Muscle layer of duodenum (tissue), 2 donors: ENCODE results near the gene NAV2.

Experiments used
- H3K27ac ChIP-seq: one replicate; pipeline ENCODE4 v1.7.0; 2013; ENCODE audit warnings: mild to moderate bottlenecking, low read length
- H3K27me3 ChIP-seq: one replicate; pipeline ENCODE4 v1.7.0; 2013; ENCODE audit warnings: low read depth, mild to moderate bottlenecking, control low read depth, low read length
- H3K36me3 ChIP-seq, 2 donors: one replicate each; pipeline ENCODE4 v1.7.0; 2013; ENCODE audit warnings: low read length in 2 of 2, control low read depth in 1 of 2, mild to moderate bottlenecking in 1 of 2; ENCODE audit not compliant: insufficient read depth in 2 of 2, control insufficient read depth in 1 of 2
- H3K4me1 ChIP-seq, 2 donors: one replicate each; pipeline ENCODE4 v1.7.0; 2013; ENCODE audit warnings: low read length in 2 of 2, mild to moderate bottlenecking in 2 of 2, control low read depth in 1 of 2, moderate library complexity in 1 of 2; ENCODE audit not compliant: insufficient read depth in 2 of 2, control insufficient read depth in 1 of 2
- H3K4me3 ChIP-seq, 2 donors: one replicate each; pipeline ENCODE4 v1.7.0; 2013; ENCODE audit warnings: low read length in 2 of 2, low read depth in 1 of 2, mild to moderate bottlenecking in 1 of 2
- H3K9me3 ChIP-seq, 2 donors: one replicate each; pipeline ENCODE4 v1.7.0; 2013; ENCODE audit warnings: low read length in 2 of 2, control low read depth in 1 of 2, mild to moderate bottlenecking in 1 of 2; ENCODE audit not compliant: control insufficient read depth in 1 of 2
- donor health status: healthy.

Gene NAV2

DNA sequence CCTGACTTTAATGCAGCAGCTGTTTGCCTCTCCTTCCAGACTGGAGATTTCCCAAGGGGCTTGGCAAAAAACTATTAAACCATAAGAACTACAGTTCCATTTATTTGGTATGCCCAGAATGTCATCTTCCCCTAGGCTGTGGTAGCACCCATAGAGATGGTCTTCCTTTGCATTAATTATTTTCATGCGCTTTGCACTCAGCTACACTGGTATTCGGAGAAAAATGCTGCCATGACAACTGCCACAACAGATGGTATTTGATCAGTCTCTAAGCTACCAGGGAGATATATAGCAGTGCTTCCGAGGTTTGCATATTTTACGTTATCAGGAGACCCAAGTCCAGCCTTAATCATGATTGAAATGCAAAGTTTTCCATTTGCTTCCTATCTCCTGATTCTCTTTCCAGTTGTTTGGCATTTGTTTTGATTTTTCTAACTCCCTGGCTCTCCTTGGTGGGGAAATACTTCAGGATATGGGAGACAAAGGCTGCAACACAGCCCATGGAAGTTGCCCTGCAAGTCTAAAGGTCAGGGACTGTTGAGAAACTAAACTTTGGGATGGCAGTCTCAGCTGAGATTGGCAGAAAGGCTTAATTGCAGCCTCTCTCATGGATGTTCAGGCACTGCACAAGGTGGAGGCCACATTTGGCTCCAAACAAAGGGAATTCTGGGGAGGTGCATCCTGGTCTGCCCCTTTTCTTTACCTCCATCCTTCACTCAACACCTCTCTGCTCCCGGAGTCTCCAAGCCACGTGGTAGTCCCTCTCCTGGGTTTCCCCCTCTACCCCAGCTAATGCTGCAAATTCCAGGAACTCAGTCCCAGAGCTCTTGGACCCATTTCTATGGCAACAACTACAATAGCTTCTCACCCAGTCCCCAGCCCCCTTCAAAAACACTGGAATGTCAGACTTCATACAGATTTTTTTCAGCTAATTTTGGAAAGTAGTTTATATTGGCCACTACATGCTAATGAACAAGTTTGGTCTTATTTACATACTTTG lies 151.8 kb downstream of the NAV2 start:
- H3K36me3 ChIP-seq, result no peaks in the 10 kb centered on the region
- H3K27ac ChIP-seq, result no peak overlapping the region
- peaks cover 13 to 40% of the 10 kb centered on the region in 2 donors for H3K4me1 ChIP-seq
- H3K4me3 ChIP-seq, result no peak overlapping the region
- no peaks in the 10 kb centered on the region for H3K9me3 ChIP-seq
- no peaks in the 10 kb centered on the region for H3K27me3 ChIP-seq

DNA sequence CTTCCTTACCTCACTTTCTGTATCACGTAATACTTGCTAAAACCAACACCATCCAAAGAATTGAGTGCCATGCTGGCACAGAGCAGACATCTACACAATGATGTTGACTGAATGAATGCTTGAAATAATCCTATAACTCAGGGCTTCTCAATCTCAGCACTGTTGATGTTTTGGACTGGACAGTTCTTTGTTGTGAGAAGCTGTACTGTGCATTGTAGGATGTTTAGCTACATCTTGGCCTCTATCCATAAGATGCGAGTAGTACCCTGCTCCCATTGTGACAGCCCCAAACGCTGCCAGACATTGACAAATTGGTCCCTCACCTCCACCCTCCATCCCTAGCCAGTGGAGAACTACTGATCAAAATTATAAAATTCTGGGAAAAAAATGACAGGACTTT lies 153.4 kb downstream of the NAV2 start:
- H3K27me3 ChIP-seq, result no peaks in the 10 kb centered on the region
- peaks cover 13 to 43% of the 10 kb centered on the region in 2 donors for H3K4me1 ChIP-seq
- H3K4me3 ChIP-seq, result no peak overlapping the region
- H3K27ac ChIP-seq, result no peak overlapping the region
- H3K9me3 ChIP-seq, result no peaks in the 10 kb centered on the region
- H3K36me3 ChIP-seq, result no peaks in the 10 kb centered on the region

DNA sequence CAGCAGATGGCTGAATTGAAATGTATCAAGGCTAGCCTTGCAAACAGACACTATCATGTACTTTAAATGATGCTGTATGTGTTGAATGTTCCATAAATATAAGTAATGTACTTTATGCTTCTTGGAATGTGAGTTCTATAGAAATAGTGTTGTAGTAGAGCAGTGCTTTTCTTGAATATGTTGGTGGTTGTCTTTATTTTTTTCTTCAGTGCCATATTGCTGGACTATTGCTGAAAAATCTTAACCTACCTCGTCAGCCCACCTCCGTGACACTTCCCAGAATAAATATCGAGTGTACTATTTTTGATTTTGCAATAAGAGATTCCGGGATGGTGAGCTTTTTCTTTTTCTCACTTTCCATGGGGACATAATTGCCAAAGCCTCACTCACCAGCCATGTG lies 153.9 kb downstream of the NAV2 start:
- H3K27ac ChIP-seq, result no peak overlapping the region
- peaks cover 13 to 43% of the 10 kb centered on the region in 2 donors for H3K4me1 ChIP-seq
- H3K27me3 ChIP-seq, result no peaks in the 10 kb centered on the region
- no peaks in the 10 kb centered on the region for H3K9me3 ChIP-seq
- no peak overlapping the region for H3K4me3 ChIP-seq
- no peaks in the 10 kb centered on the region for H3K36me3 ChIP-seq

DNA sequence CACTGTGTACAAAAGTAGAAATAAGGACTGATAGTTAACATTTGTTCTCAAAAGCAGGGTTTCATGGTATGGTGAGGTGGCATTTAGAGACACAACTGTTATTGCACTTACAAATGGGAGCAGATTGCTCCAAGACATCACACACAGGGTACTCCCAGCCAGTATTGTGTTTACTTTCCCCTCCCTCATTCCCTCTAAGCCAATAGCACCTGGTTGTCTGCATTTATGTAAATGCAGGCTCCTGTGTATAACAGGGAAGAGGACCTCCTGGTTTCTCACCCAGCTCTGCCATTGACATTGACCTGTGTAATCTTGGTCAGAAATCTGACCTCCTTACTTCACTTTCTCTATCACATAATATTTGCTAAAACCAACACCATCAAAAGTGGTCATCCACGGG lies 154.4 kb downstream of the NAV2 start:
- Histone ChIP-seq H3K4me3 (no peak overlapping the region), H3K4me1 (peaks cover 13 to 43% of the 10 kb centered on the region in 2 donors), H3K36me3 (no peaks in the 10 kb centered on the region), H3K27ac (no peak overlapping the region), H3K27me3 (no peaks in the 10 kb centered on the region), H3K9me3 (no peaks in the 10 kb centered on the region)

DNA sequence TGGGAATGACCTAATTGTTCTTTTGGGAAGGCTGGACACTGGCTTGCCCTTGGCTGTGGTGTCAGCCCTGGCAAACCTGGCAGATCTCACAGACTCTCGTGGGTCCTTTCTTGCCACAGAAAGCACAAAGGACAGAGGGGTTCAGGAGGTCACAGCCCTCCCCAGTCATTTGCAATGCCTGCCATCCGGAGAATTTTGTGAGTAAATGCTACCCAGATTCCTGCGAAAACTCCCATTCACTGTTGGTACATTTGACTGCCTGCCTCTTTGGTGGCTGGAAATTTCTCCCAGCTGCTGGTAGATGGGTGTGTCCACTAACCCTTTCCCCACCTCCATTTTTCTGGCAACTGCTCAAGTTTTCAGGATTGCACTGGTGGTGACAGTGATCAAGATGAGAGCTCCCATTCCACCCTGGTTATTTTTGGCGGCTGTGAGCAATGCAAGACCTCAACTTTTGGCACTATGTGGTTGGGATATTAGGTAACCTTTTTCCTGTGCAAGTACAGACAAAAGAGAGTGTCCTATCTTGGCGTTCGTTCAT lies 155.7 kb downstream of the NAV2 start:
- Histone ChIP-seq H3K27me3 (no peaks in the 10 kb centered on the region), H3K4me3 (no peak overlapping the region), H3K9me3 (no peaks in the 10 kb centered on the region), H3K27ac (no peak overlapping the region), H3K36me3 (no peaks in the 10 kb centered on the region), H3K4me1 (peaks cover 13 to 38% of the 10 kb centered on the region in 2 donors)

DNA sequence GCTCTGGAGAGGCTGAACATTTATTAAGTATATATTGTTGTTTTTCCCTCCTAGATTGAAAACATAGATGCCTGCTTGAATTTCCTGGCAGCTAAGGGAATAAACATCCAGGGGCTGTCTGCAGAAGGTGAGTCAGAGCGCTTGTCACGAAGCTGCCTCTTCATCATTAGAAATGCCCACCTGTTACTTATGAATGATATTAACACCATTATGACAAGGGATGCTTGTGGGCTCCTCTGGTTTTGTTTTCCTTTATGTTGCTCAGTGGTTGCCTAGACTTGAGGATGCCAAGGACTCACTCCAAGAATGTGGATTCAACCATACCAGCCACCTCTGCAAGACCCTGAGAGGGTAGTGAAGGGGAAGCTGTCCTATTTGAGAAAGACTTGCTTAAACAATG lies 156.2 kb downstream of the NAV2 start:
- Histone ChIP-seq H3K9me3 (no peaks in the 10 kb centered on the region), H3K27ac (no peak overlapping the region), H3K4me3 (no peak overlapping the region), H3K4me1 (peaks cover 10 to 34% of the 10 kb centered on the region in 2 donors), H3K27me3 (no peaks in the 10 kb centered on the region), H3K36me3 (no peaks in the 10 kb centered on the region)

DNA sequence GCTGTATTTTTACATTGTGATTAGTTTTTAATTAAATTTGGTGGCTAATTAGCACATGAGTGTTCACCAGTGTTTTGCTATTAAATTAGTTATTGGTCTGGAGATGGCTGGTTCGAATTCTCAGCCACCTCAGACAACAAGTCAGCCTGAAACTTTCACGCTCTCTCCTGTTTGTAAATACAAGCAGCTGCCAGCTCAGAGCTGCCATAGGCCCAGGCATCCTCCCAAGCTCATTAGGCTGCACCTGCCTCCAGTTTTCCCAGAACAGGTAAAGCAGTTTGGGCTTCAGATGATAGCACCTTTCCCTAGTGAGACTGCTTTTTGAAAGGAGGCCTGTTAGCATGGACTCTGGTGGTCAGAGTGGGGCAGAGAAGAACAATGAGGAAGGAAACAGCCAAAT lies 156.8 kb downstream of the NAV2 start:
- H3K9me3 ChIP-seq, result no peaks in the 10 kb centered on the region
- peaks cover 4 to 28% of the 10 kb centered on the region in 2 donors for H3K4me1 ChIP-seq
- H3K27me3 ChIP-seq, result no peaks in the 10 kb centered on the region
- H3K4me3 ChIP-seq, result no peak overlapping the region
- H3K36me3 ChIP-seq, result no peaks in the 10 kb centered on the region
- no peak overlapping the region for H3K27ac ChIP-seq

DNA sequence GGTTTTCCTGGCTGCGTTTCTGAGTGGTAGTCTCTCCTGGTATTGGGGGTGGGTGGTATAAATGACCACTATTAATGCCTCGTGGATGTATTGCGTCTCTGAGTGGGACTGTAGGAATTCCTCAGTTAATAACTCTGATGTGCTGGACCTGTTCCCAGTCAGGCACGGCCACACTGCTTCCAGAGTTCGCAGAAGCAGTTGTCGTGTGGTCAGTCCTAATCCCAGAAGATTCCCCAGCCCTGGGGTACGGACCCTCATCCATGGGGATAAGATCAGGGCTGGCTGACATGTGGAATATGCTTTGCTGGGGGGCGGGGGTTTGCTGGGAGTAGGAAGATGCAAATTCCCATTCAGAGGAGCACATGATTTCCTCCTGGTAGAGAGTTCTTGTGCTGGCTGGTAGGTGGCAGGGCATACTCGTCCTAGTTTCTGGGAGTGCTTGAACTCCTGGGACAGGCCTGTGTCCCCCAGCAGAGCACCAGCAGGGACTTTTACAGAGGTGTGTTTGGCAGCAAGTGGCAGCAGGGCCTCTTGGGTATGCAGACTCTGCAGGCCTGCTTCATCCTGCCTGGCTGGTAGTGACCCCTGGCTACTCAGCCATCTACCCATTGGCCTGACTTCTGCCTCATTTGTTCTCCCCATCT lies 157.4 kb downstream of the NAV2 start:
- Histone ChIP-seq H3K4me3 (no peak overlapping the region), H3K36me3 (no peaks in the 10 kb centered on the region), H3K4me1 (peaks cover 0 to 22% of the 10 kb centered on the region in 2 donors), H3K27ac (no peak overlapping the region), H3K9me3 (no peaks in the 10 kb centered on the region), H3K27me3 (no peaks in the 10 kb centered on the region)

DNA sequence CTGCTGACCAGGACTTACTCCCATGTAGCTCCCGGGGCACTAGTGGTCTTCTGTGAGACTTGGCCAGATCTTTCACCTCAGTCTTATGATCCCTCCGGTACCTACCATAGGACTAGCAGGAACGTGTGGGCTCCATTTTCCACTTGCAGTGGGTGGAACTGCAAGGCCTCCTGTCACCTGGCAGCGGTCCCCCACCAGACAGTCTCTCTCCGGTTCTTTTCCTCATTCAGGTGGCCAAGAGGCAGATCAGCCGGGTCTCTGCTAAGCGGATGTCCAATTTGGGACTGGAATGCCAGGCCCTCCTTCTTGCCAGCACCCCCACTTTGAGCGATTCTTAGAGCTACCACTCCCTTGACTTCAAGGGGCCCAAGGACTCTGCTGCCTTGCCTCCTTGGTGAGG lies 158.9 kb downstream of the NAV2 start:
- Histone ChIP-seq H3K36me3 (no peaks in the 10 kb centered on the region), H3K4me3 (no peak overlapping the region), H3K27me3 (no peaks in the 10 kb centered on the region), H3K4me1 (peaks cover 0 to 12% of the 10 kb centered on the region in 2 donors), H3K27ac (no peak overlapping the region), H3K9me3 (no peaks in the 10 kb centered on the region)

DNA sequence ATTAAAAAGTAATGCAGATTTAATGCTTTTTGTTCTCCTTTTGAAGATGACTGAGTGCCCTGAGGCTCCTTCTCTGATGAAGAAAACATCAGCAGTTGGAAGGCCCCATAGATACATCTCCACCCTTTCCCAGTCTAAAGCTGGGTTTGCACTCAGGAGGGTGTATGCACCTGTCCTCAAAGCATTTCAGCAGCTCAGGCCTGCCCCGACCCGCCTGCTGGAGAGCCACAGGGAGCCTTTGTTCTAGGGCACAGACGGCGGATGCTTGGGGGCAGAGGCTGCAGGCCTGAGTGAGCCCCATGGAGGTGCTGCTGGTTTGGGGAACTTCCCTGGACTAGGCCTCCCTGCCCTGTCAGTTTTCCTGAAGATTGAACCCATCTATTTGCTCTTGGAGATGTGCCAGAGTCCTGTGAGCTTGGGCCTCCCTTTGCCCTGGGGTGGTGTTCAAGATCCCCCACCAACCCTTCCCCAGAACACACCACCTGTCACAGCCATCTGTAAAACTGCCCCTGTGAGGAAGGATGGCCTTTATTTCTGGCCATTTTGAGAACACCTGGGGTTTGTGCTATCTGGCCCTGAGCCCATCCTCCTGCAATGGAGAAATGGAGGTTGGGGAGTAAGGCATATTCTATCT lies 160.0 kb downstream of the NAV2 start:
- H3K36me3 ChIP-seq, result no peaks in the 10 kb centered on the region
- no peaks in the 10 kb centered on the region for H3K27me3 ChIP-seq
- H3K4me1 ChIP-seq, result peaks cover 0 to 12% of the 10 kb centered on the region in 2 donors
- H3K27ac ChIP-seq, result no peak overlapping the region
- H3K9me3 ChIP-seq, result no peaks in the 10 kb centered on the region
- H3K4me3 ChIP-seq, result no peak overlapping the region

DNA sequence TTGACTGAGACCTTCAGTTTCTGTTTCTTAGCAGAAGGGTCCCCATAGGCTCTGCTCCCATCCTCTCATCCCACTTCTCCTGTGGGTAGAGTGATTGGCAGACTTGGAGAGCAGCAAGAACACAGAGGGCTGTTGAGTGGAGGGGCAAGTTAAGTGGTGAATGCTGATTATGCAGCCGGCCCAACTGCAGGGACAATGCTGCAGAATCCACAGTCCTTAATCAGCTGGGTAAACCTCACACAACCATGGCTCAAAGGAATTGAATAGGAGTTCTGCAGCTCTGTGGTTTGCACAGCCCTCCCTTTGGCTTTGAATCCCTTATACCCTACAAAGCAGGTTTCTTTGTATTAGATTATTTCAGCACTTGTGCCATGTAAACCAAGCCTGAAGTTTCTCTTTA lies 161.1 kb downstream of the NAV2 start:
- H3K4me1 ChIP-seq, result peaks cover 0 to 13% of the 10 kb centered on the region in 2 donors
- H3K36me3 ChIP-seq, result no peaks in the 10 kb centered on the region
- no peak overlapping the region for H3K4me3 ChIP-seq
- H3K9me3 ChIP-seq, result no peaks in the 10 kb centered on the region
- H3K27ac ChIP-seq, result no peak overlapping the region
- H3K27me3 ChIP-seq, result no peaks in the 10 kb centered on the region
